ENCODE measurements around the gene MKRN2. TPM values are rescaled to one million over a fixed set of nuclear protein-coding genes. Genes with fewer than 3 reads are reported as not detected.
"Not testable (repeated sequence)": the region's sequence is repeated elsewhere in the genome, so short reads cannot be mapped to it uniquely, and the experiment has no call there.

The MKRN2 gene
- total RNA-seq, 1 donor from 2014 or later, result 21.7 TPM

DNA sequence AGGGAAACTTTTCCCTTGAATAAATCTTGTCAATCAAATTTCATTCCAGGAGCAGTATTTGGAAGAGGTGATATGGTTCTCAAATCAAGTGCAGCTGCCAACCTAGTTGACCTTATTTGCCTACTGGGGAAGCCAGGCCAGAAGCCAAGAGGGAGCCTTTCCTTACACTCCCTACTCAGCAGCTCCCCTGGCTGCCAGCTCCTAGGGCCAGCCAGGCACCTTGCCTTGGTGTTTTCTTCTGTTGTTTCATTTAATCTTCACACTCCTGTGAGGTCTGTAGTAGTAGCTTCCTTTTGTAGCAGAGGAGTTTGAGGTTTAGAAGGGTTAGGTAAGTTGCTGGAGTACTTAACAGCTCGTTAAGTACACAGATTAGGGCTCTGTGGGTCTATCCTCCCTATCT is 34.2 kb upstream of the MKRN2 start:
- H3K4me1 ChIP-seq, result peaks cover 5% of the 10 kb centered on the region
- intact Hi-C loops (cut with DNase I), result no loop called here
- TF ChIP-seq, protein P1, sequence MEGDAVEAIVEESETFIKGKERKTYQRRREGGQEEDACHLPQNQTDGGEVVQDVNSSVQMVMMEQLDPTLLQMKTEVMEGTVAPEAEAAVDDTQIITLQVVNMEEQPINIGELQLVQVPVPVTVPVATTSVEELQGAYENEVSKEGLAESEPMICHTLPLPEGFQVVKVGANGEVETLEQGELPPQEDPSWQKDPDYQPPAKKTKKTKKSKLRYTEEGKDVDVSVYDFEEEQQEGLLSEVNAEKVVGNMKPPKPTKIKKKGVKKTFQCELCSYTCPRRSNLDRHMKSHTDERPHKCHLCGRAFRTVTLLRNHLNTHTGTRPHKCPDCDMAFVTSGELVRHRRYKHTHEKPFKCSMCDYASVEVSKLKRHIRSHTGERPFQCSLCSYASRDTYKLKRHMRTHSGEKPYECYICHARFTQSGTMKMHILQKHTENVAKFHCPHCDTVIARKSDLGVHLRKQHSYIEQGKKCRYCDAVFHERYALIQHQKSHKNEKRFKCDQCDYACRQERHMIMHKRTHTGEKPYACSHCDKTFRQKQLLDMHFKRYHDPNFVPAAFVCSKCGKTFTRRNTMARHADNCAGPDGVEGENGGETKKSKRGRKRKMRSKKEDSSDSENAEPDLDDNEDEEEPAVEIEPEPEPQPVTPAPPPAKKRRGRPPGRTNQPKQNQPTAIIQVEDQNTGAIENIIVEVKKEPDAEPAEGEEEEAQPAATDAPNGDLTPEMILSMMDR (IDR thresholded peaks at IDR 0.05), result peak; percentile 24
- no peak overlapping the region for H3K4me3 ChIP-seq
- peak; percentile 78 to 90 for ATAC-seq
- peak; percentile 53 for DNase-seq
- peaks cover 24% of the 10 kb centered on the region for H3K36me3 ChIP-seq
- H3K27ac ChIP-seq, result no peak overlapping the region
- H3K27me3 ChIP-seq (ENCODE audit: low read depth), result no peaks in the 10 kb centered on the region
- no peaks in the 10 kb centered on the region for H3K9me3 ChIP-seq

DNA sequence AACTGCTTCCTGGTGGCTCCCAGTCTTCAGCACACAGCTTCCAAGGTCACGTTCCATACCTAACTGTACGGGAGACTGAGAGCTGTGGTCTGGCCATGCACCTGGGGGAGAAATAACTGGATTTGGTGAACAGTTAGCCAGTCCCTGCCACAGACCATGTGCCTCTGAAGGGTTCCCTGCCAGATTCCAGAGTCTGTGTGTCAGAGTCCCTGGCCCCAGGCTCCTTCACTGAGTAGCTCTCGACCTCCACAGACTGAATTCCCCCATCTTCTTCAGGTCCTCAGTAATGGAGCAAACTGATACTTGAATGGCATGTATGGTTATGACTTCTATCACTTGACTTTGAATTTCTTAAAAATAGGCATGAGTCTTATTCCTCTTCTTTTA is 29.1 kb upstream of the MKRN2 start:
- intact Hi-C loops (cut with DNase I), result no loop called here
- H3K27ac ChIP-seq, result no peak overlapping the region
- H3K27me3 ChIP-seq (ENCODE audit: low read depth), result no peaks in the 10 kb centered on the region
- H3K9me3 ChIP-seq, result no peaks in the 10 kb centered on the region
- H3K4me3 ChIP-seq, result no peak overlapping the region
- DNase-seq (no peak), ATAC-seq (no peak)
- no peaks in the 10 kb centered on the region for H3K4me1 ChIP-seq
- H3K36me3 ChIP-seq, result peaks cover 49% of the 10 kb centered on the region
- TF ChIP-seq, protein P1 (IDR thresholded peaks at IDR 0.05), result no peak

DNA sequence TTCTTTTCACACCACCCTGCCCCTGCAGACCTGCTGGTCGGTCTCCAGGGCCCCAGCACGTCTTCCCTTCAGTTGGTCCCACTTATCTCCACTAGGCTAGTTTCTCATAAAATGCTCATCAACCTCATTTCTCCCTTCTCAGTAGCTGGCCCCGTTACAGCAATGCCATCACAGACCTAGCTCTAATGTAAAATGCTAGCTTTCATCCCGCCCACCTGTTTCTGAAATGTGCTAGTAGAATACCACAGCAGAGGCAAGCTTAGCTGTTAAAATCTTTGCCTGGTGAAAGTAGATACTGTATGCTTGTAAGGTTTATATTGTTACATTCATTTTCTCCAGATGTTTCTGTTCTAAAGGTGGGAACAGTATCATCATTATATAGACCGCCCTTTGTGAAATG is 24.7 kb upstream of the MKRN2 start:
- Histone ChIP-seq H3K27ac (no peak overlapping the region), H3K4me3 (no peak overlapping the region), H3K36me3 (peaks cover 44% of the 10 kb centered on the region), H3K27me3 (ENCODE audit: low read depth) (no peaks in the 10 kb centered on the region), H3K4me1 (no peaks in the 10 kb centered on the region), H3K9me3 (no peaks in the 10 kb centered on the region)
- DNase-seq, result no peak
- intact Hi-C loops (cut with DNase I), result no loop called here
- TF ChIP-seq, protein P1 (IDR thresholded peaks at IDR 0.05), result no peak
- no peak for ATAC-seq

DNA sequence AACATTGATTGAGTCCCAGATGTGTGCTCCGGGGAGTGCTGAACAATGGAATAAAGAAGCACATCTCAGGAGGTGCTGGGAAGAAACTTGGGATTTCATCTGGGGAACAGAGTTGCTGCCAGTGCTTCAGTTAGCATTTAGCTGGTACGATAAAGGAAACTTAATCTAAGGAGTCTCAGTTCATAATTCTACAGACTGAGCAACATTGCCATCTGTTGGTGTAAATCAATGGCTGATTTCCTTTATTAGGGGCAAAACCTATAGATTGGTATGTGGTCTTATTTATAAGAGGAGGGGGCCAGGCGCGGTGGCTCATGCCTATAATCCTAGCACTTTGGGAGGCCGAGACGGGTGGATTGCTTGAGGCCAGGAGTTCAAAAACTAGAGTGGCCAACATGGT is 20.5 kb upstream of the MKRN2 start:
- no peaks in the 10 kb centered on the region for H3K9me3 ChIP-seq
- ATAC-seq (no peak), DNase-seq (no peak)
- intact Hi-C loops (cut with DNase I), result no loop called here
- no peaks in the 10 kb centered on the region for H3K4me1 ChIP-seq
- H3K4me3 ChIP-seq, result no peak overlapping the region
- peaks cover 28% of the 10 kb centered on the region for H3K36me3 ChIP-seq
- no peaks in the 10 kb centered on the region for H3K27me3 ChIP-seq (ENCODE audit: low read depth)
- no peak overlapping the region for H3K27ac ChIP-seq
- TF ChIP-seq, protein P1 (IDR thresholded peaks at IDR 0.05), result no peak

DNA sequence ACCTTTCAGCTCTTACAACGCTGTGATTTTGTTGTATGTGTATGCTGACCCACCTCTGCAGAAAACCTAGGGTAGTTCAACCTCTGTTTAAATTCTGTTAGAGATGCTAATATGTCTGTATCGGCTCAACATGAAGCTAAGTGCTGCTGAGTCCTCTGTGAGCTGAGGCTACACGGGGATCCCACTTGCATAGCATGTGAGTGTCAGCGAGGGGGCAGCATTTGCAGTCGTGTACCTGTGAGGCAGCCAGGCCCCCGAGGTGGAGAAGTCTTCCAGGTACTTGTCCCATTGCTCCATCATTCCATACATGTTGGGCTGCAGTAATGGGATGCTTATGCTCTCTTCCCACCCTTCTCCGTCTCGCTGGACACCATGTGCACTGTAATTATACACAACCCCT is 15.3 kb upstream of the MKRN2 start:
- no peak overlapping the region for H3K4me3 ChIP-seq
- H3K27me3 ChIP-seq (ENCODE audit: low read depth), result no peaks in the 10 kb centered on the region
- H3K36me3 ChIP-seq, result peaks cover 5% of the 10 kb centered on the region
- TF ChIP-seq, protein P1 (IDR thresholded peaks at IDR 0.05), result no peak
- H3K9me3 ChIP-seq, result no peaks in the 10 kb centered on the region
- H3K4me1 ChIP-seq, result no peaks in the 10 kb centered on the region
- DNase-seq (no peak), ATAC-seq (no peak)
- intact Hi-C loops (cut with DNase I), result no loop called here
- H3K27ac ChIP-seq, result no peak overlapping the region

DNA sequence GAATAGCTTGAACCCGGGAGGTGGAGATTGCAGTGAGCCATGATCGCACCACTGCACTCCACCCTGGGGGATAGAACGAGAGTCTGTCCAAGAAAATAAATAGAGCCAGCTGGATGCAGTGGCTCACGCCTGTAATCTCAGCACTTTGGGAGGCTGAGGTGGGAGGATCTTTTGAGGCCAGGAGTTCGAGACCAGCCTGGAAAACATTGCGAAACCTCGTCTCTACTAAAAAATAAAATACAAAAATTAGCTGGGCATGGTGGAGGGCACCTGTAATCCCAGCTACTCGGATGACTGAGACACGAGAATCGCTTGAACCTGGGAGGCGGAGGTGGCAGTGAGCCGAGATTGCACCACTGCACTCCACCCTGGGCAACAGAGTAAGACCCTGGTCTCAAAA is 13.4 kb upstream of the MKRN2 start:
- H3K4me3 ChIP-seq; H3K27me3 ChIP-seq (ENCODE audit: low read depth); H3K9me3 ChIP-seq; intact Hi-C loops (cut with DNase I); H3K36me3 ChIP-seq; DNase-seq; H3K27ac ChIP-seq; H3K4me1 ChIP-seq; ATAC-seq: not testable (repeated sequence)

Data from lower lobe of right lung (tissue), 2 donors.